Limb (tissue), 2 donors: ENCODE data around the gene JAGN1.
"Not testable (repeated sequence)": the region's sequence is repeated elsewhere in the genome, so short reads cannot be mapped to it uniquely, and the experiment has no call there.

Experiments
- DNase-seq, 2 donors: peaks; one replicate each; pipeline ENCODE4 v3.0.0-alpha.2; 2016; ENCODE audit errors: extremely low spot score in 2 of 2

The JAGN1 gene

DNA sequence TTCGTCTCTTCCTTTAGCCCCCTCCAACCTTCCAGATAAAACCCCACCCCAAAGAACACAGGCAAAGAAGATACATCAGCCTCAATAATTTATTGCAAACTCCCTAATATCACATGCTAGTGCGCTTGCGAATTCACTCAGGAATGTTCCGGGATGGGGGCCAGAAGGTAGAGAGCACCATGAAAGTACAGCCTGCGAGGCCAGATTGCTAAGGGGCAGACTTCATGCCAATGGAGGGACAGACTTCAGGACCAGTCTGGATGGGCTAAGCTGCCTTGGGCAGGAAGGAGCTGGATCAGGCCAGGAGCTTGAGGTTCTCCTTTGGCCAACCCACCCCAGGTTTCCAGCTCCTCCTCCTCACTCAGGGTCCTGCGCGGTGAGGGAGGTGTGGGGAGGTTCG, 23.8 kb upstream of the JAGN1 start:
- no peak for DNase-seq

DNA sequence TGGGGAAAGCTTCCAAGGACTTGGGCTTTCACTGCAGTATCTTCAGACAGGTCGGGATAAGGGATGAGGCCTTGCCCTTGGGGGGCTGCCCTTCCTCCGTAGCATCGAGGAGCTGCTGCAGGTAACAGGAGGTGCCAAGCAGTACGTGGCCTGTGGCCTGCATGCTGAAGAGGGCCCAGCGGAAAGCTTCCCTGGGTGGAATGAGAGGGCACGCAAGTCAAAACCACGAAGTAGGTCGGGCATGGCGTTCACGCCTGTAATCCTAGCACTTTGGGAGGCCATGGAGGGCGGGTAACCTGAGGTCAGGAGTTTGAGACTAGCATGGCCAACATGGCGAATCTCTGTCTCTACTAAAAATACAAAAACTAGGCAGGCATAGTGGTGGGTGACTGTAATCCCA, 23.3 kb upstream of the JAGN1 start:
- DNase-seq: no peak

DNA sequence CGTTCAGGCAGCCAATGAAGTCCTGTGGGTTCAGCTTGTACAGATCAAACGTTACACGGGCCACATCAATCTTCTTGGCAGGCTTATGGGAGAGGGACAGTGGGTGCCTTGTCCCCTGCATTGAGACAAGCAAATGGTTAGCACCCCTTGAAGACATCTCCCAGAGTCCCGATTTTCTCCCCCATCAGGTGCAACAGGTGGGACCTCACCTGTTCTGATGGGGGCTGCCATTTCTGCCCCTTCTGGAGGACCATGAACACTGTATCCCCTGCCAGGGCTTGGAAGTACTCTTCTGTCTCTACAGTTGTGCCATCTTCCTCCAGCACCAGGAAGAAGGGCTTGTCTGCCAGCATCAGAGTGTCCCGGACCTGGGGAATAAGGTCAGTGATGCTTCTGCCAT, 20.5 kb upstream of the JAGN1 start:
- DNase-seq: no peak

DNA sequence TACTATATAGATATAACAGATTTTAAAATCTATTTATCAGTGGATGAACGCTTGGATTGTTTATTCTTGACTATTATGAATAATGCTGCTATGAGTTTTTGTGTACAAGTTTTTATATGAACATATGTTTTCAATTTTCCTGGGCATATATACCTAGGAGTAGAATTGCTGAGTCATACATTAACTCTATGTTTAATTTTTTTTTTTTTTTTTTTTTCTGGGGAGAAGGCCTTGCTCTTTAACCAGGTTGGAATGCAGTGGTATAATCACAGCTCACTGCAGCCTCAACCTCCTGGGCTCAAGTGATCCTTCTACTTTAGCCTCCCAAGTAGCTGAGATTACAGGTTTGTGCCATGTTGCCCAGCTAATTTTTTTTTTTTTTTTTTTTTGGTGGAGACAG, 19.4 kb upstream of the JAGN1 start:
- DNase-seq: no peak

DNA sequence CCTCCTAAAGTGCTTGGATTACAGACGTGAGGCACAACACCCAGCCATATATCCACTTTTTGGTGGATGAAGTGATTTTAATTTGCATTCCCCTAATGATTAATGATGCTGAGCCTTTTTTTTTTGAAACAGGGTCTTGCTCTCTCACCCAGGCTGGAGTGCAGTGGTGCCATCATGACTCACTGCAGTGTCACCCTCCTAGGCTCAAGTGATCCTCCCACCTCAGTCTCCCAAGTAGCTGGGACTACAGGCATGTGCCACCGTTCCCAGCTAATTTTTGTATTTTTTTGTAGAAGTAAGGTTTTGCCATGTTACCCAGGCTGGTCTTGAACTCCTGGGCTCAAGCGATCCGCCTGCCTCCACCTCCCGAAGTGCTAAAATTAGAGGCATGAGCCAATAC, 18.3 kb upstream of the JAGN1 start:
- not testable (repeated sequence) for DNase-seq

DNA sequence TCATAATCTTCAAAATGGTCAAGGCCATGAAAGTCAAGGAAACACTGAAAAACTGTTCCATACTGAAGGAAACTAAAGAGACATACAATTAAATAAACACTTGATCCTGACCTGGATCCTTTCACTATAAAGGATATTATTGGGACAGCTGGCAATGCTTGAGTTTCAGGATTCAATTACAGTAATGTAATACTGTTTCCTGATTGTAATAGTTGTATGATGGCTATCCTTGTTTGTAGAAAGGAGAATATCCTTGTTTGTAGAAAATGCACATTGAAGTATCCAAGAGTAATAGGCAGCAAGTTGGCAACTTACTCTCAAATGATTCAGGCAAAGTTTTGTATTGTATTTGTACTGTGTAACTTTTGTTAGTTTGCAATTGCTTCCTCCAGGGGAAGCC, 15.0 kb upstream of the JAGN1 start:
- DNase-seq: no peak

DNA sequence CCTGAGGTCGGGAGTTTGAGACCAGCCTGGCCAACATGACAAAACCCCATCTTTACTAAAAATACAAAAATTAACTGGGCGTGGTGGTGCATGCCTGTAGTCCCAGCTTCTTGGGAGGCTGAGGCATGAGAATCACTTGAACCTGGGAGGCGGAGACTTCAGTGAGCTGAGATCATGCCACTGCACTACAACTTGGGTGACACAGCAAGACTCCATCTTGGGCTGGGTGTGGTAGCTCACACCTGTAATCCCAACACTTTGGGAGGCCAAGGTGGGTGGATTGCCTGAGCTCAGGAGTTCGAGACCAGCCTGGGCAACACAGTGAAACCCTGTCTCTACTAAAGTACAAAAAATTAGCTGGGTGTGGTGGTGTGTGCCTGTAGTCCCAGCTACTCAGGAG, 14.2 kb upstream of the JAGN1 start:
- not testable (repeated sequence) for DNase-seq

DNA sequence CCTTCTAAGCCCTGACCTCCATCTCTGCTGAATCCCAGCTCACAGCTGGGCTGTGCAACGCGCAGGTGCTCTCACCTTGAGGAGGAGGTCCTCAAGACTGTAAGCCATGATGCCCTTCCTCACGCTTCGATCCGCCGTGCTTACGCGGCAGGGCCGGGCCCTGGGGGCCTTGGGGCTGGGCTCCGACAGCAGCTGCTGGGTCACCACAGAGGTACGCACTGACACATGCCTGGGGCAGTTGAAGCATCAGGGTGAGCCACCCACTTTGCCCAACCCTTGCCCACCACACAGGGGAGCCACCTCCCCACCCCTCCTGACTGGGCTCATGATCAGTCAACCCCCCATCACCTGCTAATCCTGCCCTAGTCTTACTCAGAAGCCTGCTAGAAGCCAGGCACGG, 13.4 kb upstream of the JAGN1 start:
- no peak for DNase-seq

DNA sequence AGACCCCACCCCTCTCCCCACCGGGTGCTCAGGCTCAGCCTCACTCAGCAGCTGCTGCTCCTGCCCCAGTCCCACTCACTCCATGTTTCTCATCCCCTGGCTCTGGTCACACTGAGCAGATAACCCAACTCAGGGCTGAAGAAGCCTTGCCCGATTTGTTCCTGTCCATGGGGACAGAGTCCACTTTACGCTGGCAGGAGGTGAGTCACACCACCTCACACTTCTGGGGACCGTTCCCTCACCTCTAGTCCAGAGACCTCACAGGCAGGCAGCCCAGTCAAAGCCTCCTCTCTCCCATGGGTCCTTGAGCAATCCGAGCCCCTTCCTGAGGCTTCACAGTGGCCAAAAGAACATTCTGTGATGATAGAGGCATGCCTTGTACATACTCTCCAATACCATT, 11.7 kb upstream of the JAGN1 start:
- no peak for DNase-seq

DNA sequence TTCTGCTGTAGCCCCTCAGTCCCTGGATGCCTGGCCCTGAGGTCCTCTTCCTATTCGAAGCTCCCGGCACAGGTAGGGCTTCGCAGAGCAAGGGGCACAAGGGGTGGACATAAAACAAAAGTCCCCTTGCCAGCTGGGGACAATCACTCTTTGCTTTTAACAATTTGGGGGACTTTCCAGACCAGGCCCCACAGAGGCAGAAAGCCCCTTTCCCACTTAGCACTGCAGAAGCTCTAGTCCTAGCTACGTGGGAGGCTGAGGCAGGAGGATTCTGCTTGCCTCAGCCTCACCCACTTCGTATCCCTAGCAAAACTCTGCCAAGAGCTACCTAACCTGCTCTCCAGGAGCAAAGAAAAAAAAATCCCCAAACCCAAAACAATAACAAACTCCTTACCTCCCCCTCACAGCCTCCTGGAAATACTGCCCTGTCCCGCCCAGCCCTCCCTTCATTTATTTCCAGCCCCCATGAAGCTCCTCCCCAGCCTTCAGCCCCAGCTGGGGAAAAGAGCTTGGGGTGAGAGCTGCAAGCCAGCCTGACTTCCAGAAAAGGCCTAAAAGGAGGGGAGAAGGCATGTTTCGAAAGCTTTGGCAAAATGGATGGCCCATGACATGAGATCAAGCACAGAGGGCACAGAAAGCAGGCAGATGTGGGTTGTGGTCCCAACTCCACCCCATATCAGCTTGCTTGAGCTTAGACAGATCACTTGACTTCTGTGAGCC, 10.4 kb upstream of the JAGN1 start, which contains the start of gene CIDEC:
CIDEC (minus strand) TSS at position 424 of the 720 bp plus-strand sequence. CDS start 1,767 bp downstream, outside the sequence.
- no peak for DNase-seq

DNA sequence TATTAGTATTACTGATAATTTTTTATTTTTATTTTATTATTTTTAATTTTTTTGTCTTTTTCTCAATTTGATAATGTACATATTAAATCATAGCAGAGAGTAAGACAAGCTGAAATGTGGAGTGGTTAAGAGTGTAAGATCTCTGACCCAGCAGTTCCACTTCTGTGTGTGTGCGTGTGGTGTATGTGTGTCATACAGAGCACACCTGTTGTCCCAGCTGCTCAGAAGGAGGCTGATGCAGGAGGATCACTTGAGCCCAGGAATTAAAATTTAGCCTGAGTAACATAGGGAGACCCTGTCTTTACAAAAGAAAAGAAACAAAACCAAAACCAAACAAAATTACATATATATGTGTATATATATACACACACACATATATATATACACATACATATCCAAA, 9.0 kb upstream of the JAGN1 start:
- no peak for DNase-seq

DNA sequence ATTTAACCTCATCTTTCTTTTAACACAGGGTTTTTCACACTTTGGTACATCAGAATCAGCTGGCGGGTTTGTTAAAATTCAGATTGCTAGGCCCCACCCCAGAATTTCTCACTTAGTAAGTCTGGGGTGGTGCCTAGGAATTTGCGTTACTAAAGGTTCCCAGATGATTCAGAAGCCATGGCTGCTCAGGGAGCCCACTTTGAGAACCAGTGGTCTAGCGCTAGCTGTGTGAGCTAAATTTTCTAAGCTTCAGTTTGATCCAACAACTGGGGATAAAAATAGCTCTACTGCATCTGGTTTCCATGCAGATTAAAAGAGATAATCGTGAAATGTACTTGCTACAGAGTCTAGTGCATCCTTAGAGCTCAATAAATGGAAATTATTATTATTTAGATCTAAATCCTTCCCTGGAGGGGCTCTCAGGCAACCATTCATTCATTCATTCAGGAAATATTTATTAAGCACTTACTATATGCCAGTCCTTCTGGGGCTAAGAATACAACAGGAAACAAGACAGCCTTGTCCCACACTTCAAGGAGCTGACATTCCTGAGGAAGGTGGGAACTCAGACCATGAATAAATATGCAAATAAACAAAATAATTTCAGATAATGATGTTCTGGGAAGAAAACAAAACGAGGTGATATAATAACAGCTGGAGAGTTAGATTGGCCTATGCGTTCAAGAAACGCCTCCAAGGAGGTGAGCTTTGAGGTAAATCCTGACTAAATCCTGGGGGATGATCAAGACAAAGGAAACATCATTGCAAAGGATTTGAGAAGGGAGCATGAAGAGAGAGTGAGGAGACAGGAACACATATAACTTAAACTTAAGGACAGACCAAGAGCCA, 6.5 kb upstream of the JAGN1 start:
- no peak for DNase-seq

DNA sequence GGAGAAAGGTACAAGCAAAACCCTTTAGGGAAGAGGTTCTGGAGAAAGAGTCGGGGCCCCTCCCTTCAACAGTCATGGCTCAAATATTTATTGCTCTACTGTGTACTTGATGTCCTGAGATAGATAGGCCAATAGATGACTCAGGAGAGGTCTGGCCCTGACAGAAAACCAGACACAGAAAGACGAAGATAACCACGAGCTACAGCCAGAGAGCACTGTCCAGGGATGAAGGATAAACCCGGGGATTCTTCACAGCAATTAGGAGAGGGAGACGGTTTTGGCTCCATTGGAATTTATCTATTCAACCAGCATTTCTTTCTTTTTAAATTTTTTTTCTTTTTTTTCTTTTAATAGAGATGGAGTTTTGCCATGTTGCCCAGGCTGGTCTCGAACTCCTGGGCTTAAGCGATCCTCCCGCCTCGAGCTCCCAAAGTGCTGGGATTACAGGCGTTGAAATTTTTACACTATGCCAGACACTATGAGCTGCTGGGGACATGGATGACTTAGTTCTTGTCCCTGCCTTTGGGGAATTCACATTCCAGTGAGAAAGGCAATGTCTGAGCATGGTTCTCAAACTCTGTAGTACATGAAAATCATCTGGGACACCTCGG, 5.8 kb upstream of the JAGN1 start:
- no peak for DNase-seq

DNA sequence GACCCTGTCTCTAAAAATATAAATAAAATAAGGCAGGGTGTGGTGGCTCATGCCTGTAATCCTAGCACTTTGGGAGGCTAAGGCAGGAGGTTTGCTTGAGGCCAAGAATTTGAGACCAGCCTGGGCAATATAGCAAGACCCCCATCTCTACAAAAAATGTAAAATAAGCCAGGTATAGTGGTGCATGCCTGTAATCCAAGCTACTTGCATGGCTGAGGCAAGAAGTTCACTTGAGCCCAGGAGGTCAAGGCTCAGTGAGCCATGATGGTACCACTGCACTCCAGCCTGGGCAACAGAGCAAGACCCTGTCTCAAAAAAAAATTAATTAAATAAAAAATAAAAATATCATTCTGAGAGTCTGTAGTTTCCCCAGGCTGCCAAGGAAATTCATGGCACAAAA, 4.1 kb upstream of the JAGN1 start:
- DNase-seq: no peak

DNA sequence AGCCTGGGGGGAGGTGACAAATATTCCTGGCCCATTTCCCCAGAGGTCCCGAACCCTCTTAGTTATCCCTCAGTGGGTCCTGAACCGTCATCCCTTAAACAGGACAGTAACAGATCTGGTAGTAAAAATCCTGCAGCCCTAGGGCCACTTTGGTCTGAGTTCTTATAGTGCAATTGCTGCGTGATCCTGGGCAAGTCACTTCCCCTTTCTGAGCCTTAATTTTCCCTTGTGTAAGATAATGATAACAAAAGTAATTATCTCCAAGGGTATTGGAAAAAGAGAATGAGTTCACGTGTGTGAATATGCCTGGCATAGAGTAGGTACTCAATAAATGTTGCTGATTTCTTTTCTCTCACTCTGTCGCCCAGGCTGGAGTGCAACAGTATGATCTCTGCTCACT, 2.9 kb upstream of the JAGN1 start:
- DNase-seq: no peak

DNA sequence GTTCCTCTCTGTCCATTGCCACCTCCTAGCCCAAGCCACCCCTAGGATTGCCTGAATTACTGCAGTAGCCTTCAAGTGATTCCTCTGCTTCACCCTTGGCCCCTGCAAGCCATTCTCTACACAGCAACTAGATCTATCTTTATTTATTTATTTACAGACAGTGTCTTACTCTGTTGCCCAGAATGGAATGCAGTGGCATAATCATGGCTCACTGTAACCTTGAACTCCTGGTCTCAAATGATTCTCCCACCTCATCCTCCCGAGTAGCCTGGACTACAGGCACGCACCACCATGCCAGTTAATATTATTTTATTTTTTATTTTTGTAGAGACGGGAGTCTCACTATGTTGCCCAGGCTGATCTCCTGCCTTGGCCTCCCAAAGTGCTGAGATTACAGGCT, 1.9 kb upstream of the JAGN1 start:
- DNase-seq: no peak

DNA sequence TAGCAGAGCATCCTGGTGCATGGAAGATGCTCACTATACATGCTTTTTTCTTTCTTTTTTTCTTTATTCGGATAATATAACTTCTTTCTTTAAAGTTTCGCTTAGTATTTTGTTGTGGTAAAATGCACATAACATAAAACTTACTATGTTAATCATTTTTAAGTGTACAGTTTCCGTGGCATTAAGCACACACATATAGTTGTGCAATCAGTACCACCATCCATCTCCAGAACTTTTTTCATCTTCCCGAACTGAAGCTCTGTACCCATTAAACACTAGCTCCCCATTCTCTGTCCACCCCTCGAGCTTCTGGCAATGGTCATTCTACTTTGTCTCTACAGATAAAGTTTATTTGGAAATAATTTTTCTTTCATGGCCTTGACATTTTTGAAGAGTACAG, 1.0 kb upstream of the JAGN1 start:
- DNase-seq: no peak

DNA sequence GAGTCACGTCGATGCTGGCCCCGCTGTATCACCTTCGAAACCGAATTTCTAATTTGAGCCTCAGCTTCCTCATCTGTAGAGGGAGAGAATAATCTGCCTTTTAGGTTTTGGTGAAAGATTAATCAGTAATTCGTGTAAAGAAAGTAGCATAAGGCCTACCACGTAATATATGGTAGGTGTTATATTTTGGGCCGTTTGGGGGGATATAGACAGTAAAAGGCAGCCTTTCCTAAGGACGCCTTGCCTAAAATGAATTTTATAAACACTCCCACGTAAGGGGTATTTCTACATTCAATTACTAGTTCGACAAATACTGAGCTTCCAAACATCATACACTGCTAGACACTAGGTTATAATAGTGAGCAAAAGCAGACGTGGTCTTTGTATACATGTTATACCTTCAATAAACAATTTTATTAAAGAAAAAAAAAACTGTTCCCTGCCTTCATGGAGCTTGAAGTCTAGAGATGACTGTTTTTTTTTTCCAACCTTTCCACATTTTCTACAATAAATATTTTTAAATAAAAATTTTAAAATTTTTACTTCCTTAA, 737 bp downstream of the JAGN1 start:
- no peak for DNase-seq

DNA sequence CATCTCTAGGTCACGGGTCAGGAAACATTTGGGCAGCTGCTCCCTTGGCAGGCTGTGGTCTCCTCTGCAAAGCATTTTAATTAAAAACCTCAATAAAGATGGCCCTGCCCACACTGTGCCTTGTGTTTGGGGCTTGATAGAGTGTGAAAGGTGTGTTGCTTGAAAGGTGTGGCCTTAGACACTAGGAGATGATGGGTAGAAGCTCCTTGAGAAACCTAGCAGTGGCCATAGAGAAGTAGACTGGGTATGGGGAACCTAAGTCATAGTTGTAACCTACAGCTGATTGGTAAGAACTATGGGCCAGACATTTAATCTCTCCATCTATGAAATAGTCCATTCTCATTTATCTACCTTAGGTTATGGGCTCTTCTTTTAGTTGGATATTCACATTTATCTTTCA, 3.3 kb downstream of the JAGN1 start:
- no peak for DNase-seq

DNA sequence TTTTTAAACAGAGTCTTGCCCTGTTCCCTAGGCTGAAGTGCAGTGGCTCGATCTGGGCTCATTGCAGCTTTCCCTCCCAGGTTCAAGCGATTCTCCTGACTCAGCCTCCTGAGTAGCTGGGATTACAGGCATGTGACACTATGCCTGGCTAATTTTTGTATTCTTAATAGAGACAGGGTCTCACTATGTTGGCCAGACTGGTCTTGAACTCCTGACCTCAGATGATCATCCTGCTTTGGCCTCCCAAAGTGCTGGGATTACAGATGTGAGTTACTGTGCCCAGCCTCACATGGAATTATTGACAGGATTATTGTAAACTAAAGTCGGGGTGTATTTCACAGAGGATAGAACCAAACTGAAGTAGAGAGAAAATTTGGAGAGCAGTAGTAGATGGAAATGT, 5.3 kb downstream of the JAGN1 start:
- not testable (repeated sequence) for DNase-seq

DNA sequence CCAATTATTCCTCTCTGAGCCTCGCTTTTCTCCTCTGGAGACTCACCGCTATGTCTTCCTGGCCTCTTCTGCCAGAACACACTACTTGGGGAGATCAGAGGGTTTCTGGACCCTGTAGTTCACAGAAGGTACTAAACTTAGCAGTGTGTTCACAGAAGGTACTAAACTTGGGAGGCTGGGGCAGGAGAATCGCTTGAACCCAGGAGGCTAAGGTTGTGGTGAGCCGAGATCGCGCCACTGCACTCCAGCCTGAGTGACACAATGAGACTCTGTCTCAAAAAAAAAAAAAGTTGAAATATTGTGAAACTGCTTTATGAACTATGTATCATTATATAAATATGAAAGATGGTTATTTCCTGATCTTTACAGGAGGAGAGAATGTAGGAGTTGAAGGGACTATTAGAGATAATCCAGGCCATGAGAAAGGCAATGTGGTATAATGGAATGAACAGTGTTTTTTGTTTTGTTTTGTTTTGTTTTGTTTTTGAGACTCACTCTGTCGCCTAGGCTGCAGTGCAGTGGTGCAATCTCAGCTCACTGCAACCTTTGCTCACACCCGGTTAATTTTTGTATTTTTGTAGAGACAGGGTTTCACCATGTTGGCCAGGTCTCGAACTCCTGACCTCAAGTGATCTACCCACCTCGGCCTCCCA, 6.5 kb downstream of the JAGN1 start:
- not testable (repeated sequence) for DNase-seq
